Measurements from ENCODE around the gene ARSK. TPM values are rescaled to one million over a fixed set of nuclear protein-coding genes. Genes with fewer than 3 reads are reported as not detected.

ARSK gene
- total RNA-seq, 6 donors from 2014 or later = 2.1 to 11.0 (median 3.9) TPM

DNA sequence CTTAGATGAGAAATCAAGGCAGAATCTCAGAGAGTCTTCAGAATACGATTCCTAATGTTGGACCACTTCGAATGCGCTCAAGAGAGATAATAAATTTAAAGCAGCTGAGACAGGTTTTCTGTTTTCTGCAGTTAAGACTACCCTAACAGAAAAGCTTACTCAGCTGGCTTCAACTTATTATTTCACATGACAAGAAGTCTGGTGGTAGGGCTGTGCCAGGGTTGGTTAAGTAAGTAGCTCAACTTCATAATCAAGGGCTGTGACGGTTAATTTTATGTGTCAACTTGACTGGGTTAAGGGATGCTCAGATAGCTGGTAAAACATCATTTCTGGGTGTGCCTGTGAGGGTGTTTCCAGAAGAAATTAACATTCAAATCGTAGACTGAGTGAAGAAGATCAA is 68.8 kb downstream of the ARSK start:
- Histone ChIP-seq H3K36me3 (no peaks in the 10 kb centered on the region), H3K4me1 (peaks cover 18 to 32% (median 22%) of the 10 kb centered on the region in 4 donors), H3K4me3 (no peak overlapping the region), H3K9me3 (no peaks in the 10 kb centered on the region), H3K27me3 (no peaks in the 10 kb centered on the region), H3K27ac (no peak overlapping the region)
- ATAC-seq (ENCODE audit: low FRiP score in 2 of 2) = no peak
- DNase-seq = no peak
- TF ChIP-seq EP300 (IDR thresholded peaks at IDR 0.05) = no peak
- TF ChIP-seq, protein P1, sequence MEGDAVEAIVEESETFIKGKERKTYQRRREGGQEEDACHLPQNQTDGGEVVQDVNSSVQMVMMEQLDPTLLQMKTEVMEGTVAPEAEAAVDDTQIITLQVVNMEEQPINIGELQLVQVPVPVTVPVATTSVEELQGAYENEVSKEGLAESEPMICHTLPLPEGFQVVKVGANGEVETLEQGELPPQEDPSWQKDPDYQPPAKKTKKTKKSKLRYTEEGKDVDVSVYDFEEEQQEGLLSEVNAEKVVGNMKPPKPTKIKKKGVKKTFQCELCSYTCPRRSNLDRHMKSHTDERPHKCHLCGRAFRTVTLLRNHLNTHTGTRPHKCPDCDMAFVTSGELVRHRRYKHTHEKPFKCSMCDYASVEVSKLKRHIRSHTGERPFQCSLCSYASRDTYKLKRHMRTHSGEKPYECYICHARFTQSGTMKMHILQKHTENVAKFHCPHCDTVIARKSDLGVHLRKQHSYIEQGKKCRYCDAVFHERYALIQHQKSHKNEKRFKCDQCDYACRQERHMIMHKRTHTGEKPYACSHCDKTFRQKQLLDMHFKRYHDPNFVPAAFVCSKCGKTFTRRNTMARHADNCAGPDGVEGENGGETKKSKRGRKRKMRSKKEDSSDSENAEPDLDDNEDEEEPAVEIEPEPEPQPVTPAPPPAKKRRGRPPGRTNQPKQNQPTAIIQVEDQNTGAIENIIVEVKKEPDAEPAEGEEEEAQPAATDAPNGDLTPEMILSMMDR (IDR thresholded peaks at IDR 0.05) = no peak
- no peak for TF ChIP-seq POLR2A (IDR thresholded peaks at IDR 0.05)
- no peak for TF ChIP-seq POLR2AphosphoS5 (IDR thresholded peaks at IDR 0.05)
- WGBS, 2 donors = 97% methylated on average over 5 of the region's 5 CpGs

DNA sequence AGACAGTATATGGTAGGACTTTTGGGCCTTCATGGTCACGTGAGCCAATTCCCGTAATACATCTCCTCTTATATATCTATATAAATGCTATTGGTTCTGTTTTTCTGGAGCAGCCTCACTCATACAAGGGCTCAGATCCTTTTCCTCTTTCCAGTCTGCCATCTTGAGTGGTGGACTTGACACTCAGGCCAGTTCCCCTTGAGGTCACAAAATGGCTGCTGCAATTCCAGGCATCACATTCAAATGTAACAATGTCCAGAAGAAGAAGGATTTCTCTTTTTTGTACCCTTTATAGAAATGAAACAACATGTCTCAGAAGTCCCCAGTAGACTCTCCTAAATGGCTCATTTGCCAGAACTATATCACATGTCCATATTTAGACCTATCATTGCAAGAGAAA is 69.5 kb downstream of the ARSK start:
- peaks cover 16 to 30% (median 21%) of the 10 kb centered on the region in 4 donors for H3K4me1 ChIP-seq
- no peaks in the 10 kb centered on the region for H3K36me3 ChIP-seq
- TF ChIP-seq POLR2A (IDR thresholded peaks at IDR 0.05) = no peak
- TF ChIP-seq POLR2AphosphoS5 (IDR thresholded peaks at IDR 0.05) = no peak
- no peak for TF ChIP-seq EP300 (IDR thresholded peaks at IDR 0.05)
- TF ChIP-seq, protein P1 (IDR thresholded peaks at IDR 0.05) = no peak
- DNase-seq (no peak), ATAC-seq (ENCODE audit: low FRiP score in 2 of 2) (no peak)
- H3K27ac ChIP-seq = no peak overlapping the region
- no peak overlapping the region for H3K4me3 ChIP-seq
- H3K9me3 ChIP-seq = no peaks in the 10 kb centered on the region
- WGBS, 2 donors = 95 to 98% methylated on average over 2 of the region's 2 CpGs
- no peaks in the 10 kb centered on the region for H3K27me3 ChIP-seq

DNA sequence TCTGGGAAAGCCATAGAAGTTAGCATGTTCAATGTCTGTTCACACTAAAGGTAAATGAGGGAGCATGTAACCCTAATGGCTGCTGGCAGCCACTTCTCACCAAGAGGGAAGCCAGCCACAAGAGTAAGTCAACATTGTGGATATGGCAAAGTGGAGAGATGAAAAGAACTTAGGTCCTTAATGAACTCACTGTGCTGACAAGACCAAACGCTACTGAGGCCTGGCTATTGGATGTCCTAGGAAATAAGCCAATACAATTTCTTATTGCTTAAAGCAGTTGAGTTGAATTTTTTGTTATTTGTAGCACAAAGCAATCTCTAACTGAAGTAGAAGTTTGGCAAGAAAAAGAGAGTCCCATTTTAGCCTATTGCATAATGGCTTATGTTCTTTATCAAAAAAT is 71.8 kb downstream of the ARSK start:
- 59 to 74% methylated on average over 1 of the region's 1 CpG for WGBS, 2 donors
- H3K4me3 ChIP-seq = no peak overlapping the region
- TF ChIP-seq, protein P1 (IDR thresholded peaks at IDR 0.05) = no peak
- TF ChIP-seq POLR2AphosphoS5 (IDR thresholded peaks at IDR 0.05) = no peak
- no peak for TF ChIP-seq EP300 (IDR thresholded peaks at IDR 0.05)
- no peak for TF ChIP-seq POLR2A (IDR thresholded peaks at IDR 0.05)
- H3K27ac ChIP-seq = no peak overlapping the region
- H3K9me3 ChIP-seq = no peaks in the 10 kb centered on the region
- no peaks in the 10 kb centered on the region for H3K36me3 ChIP-seq
- ATAC-seq (ENCODE audit: low FRiP score in 2 of 2) = no peak
- DNase-seq = no peak
- peaks cover 9 to 11% (median 10%) of the 10 kb centered on the region in 4 donors for H3K4me1 ChIP-seq
- H3K27me3 ChIP-seq = no peaks in the 10 kb centered on the region

DNA sequence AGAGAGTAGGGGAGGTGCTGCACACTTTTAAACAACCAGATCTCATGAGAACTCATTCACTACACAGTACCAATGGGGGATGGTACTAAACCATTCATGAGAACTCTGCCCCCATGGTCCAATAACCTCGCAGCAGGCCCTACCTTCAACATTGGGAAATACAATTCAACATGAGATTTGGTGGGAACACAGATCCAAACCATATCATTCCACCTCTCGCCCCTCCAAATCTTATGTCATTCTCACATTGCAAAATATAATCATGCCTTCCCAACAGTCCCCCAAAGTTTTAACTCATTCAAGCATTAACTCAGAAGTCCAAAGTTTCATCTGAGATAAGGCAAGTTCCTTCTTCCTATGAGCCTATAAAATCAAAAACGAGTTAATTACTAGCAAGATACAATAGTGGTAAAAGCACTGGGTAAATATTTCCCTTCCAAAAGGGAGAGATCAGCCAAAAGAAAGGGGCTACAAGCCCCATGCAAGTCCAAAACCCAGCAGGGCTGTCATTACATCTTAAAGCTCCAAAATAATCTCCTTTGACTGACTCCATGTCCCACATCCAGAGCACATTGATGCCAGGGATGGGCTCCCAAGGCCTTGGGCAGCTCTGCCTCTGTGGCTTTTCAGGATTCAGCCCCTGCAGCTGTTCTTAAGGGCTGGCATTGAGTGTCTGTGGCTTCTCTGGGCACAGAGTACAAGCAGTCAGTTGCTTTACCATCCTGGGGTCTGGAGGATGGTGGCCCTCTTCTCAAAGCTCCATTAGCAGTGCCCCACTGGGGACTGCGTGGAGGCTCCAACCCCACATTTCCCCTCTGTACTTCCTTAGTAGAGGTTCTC is 73.3 kb downstream of the ARSK start:
- Histone ChIP-seq H3K9me3 (no peaks in the 10 kb centered on the region), H3K4me1 (peaks cover 5 to 10% (median 6%) of the 10 kb centered on the region in 4 donors), H3K27me3 (no peaks in the 10 kb centered on the region), H3K4me3 (no peak overlapping the region), H3K27ac (peak overlapping the region in 1 of 4 donors; percentile 64), H3K36me3 (no peaks in the 10 kb centered on the region)
- ATAC-seq (ENCODE audit: low FRiP score in 2 of 2) (no peak), DNase-seq (no peak)
- WGBS, 2 donors = 90 to 96% methylated on average over 4 of the region's 4 CpGs
- TF ChIP-seq POLR2A (IDR thresholded peaks at IDR 0.05) (no peak), EP300 (IDR thresholded peaks at IDR 0.05) (no peak), POLR2AphosphoS5 (IDR thresholded peaks at IDR 0.05) (no peak)
- TF ChIP-seq, protein P1 (IDR thresholded peaks at IDR 0.05) = no peak

All from upper lobe of left lung (tissue), 6 donors.